ENCODE data around the gene GALNT6. TPM values are rescaled to one million over a fixed set of nuclear protein-coding genes. Genes with fewer than 3 reads are reported as not detected.

Gene GALNT6
- total and polyA plus RNA-seq, 9 of the 15 experiments (the other 6 are each of a cell fraction or from before 2014, with no cell fraction given), result 1.5 to 8.6 (median 5.1) TPM

GRCh38 chr12:51326698-51327439, 64.3 kb downstream of the GALNT6 start (continued):
- TF ChIP-seq ZNF592 (IDR thresholded peaks at IDR 0.05) (peak; percentile 91), KLF16 (IDR thresholded peaks at IDR 0.05) (no peak), PYGO2 (tag; IDR thresholded peaks at IDR 0.05) (peak; percentile 65; the same call in 1 of the 2 replicates), ZNF57 (CRISPR knock-in tag; IDR thresholded peaks at IDR 0.05) (no peak), YY1 (IDR thresholded peaks at IDR 0.05; ENCODE audit: borderline replicate concordance in 1 of 3, control insufficient read depth in 1 of 3, extremely low read depth in 1 of 3, insufficient read depth in 3 of 3, insufficient read length in 1 of 3, insufficient replicate concordance in 2 of 3, low read depth in 1 of 3, low read length in 2 of 3) (no peak), ZNF431 (CRISPR knock-in tag; IDR thresholded peaks at IDR 0.05) (no peak), TRIM24 (IDR thresholded peaks at IDR 0.05) (peak; percentile 64 to 80; a peak in 3 of 4 replicates), BRF2 (IDR thresholded peaks at IDR 0.05; ENCODE audit: borderline replicate concordance, insufficient read depth, insufficient read length) (no peak), LEF1 (IDR thresholded peaks at IDR 0.05) (peak; percentile 90)
- TF ChIP-seq, protein P1, sequence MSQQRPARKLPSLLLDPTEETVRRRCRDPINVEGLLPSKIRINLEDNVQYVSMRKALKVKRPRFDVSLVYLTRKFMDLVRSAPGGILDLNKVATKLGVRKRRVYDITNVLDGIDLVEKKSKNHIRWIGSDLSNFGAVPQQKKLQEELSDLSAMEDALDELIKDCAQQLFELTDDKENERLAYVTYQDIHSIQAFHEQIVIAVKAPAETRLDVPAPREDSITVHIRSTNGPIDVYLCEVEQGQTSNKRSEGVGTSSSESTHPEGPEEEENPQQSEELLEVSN (IDR thresholded peaks at IDR 0.05; ENCODE audit: borderline replicate concordance in 1 of 2, extremely low read depth in 1 of 2, insufficient read depth in 1 of 2, insufficient read length in 1 of 2, low read depth in 1 of 2, low read length in 1 of 2, poor library complexity in 1 of 2, severe bottlenecking in 1 of 2), result peak in 1 of 2 experiments; percentile 18
- TF ChIP-seq, protein P2, sequence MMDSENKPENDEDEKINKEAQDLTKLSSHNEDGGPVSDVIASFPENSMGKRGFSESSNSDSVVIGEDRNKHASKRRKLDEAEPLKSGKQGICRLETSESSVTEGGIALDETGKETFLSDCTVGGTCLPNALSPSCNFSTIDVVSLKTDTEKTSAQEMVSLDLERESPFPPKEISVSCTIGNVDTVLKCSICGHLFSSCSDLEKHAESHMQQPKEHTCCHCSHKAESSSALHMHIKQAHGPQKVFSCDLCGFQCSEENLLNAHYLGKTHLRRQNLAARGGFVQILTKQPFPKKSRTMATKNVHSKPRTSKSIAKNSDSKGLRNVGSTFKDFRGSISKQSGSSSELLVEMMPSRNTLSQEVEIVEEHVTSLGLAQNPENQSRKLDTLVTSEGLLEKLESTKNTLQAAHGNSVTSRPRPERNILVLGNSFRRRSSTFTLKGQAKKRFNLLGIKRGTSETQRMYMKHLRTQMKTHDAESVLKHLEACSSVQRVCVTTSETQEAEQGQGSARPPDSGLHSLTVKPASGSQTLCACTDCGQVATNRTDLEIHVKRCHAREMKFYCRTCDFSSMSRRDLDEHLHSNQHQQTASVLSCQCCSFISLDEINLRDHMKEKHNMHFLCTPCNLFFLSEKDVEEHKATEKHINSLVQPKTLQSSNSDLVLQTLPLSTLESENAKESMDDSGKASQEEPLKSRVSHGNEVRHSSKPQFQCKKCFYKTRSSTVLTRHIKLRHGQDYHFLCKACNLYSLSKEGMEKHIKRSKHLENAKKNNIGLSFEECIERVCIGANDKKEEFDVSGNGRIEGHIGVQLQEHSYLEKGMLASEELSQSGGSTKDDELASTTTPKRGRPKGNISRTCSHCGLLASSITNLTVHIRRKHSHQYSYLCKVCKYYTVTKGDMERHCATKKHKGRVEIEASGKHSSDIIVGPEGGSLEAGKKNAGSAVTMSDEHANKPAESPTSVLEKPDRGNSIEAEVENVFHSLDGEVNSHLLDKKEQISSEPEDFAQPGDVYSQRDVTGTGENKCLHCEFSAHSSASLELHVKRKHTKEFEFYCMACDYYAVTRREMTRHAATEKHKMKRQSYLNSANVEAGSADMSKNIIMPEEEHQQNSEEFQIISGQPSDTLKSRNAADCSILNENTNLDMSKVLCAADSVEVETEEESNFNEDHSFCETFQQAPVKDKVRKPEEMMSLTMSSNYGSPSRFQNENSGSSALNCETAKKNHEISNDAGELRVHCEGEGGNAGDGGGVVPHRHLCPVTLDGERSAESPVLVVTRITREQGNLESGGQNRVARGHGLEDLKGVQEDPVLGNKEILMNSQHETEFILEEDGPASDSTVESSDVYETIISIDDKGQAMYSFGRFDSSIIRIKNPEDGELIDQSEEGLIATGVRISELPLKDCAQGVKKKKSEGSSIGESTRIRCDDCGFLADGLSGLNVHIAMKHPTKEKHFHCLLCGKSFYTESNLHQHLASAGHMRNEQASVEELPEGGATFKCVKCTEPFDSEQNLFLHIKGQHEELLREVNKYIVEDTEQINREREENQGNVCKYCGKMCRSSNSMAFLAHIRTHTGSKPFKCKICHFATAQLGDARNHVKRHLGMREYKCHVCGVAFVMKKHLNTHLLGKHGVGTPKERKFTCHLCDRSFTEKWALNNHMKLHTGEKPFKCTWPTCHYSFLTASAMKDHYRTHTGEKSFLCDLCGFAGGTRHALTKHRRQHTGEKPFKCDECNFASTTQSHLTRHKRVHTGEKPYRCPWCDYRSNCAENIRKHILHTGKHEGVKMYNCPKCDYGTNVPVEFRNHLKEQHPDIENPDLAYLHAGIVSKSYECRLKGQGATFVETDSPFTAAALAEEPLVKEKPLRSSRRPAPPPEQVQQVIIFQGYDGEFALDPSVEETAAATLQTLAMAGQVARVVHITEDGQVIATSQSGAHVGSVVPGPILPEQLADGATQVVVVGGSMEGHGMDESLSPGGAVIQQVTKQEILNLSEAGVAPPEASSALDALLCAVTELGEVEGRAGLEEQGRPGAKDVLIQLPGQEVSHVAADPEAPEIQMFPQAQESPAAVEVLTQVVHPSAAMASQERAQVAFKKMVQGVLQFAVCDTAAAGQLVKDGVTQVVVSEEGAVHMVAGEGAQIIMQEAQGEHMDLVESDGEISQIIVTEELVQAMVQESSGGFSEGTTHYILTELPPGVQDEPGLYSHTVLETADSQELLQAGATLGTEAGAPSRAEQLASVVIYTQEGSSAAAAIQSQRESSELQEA (IDR thresholded peaks at IDR 0.05; ENCODE audit: low read depth), result no peak
